Measurements from ENCODE around the gene PFDN6. TPM values are rescaled to one million over a fixed set of nuclear protein-coding genes. Genes with fewer than 3 reads are reported as not detected.

The PFDN6 gene
- total and polyA plus RNA-seq, 2 of the 13 experiments (the other 11 are each of a cell fraction or from before 2014, with no cell fraction given) = 75.5 to 87.0 TPM

DNA sequence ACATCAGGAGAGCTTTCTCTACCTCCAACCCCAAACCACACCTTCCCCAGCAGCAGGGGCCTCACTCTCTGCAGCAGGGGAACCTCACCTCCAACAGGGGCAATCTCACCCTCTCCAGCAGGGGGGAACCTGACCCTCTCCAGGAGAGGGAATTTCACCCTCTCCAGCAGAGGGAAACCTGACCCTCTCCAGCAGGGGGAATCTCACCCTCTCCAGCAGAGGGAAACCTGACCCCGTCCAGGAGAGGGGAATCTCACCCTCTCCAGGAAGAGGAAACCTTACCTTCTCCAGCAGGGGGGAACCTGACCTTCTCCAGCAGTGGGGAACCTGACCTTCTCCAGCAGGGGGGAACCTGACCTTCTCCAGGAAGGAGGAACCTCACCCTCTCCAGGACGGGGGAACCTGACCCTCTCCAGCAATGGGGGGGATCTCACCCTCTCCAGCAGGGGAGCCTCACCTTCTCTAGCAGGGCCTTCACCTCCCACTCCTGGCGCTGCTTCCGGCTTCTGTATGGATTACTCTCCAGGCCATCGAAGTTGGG, 9.4 kb upstream of the PFDN6 start (continued):
- TF ChIP-seq, protein P1, sequence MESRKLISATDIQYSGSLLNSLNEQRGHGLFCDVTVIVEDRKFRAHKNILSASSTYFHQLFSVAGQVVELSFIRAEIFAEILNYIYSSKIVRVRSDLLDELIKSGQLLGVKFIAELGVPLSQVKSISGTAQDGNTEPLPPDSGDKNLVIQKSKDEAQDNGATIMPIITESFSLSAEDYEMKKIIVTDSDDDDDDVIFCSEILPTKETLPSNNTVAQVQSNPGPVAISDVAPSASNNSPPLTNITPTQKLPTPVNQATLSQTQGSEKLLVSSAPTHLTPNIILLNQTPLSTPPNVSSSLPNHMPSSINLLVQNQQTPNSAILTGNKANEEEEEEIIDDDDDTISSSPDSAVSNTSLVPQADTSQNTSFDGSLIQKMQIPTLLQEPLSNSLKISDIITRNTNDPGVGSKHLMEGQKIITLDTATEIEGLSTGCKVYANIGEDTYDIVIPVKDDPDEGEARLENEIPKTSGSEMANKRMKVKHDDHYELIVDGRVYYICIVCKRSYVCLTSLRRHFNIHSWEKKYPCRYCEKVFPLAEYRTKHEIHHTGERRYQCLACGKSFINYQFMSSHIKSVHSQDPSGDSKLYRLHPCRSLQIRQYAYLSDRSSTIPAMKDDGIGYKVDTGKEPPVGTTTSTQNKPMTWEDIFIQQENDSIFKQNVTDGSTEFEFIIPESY (CRISPR knock-in tag; IDR thresholded peaks at IDR 0.05) = peak; percentile 62; the same call in 1 of the 2 replicates
- no peak for TF ChIP-seq SP2 (CRISPR knock-in tag; IDR thresholded peaks at IDR 0.05)
- TF ChIP-seq ZC3H13 (CRISPR knock-in tag; IDR thresholded peaks at IDR 0.05) = no peak
- no peak for TF ChIP-seq RORA (CRISPR knock-in tag; IDR thresholded peaks at IDR 0.05)
- no peak for TF ChIP-seq ZNF761 (CRISPR knock-in tag; conservative IDR thresholded peaks at IDR 0.05)
- TF ChIP-seq U2AF2 (IDR thresholded peaks at IDR 0.05; ENCODE audit: low read depth, low read length) = no peak
- no peak for TF ChIP-seq MTA3 (CRISPR knock-in tag; IDR thresholded peaks at IDR 0.05)
- no peak for TF ChIP-seq ZNF17 (CRISPR knock-in tag; IDR thresholded peaks at IDR 0.05)
- no peak for TF ChIP-seq CHD2 (IDR thresholded peaks at IDR 0.05; ENCODE audit: low read depth, low read length)
- peak; percentile 29; the same call in 1 of the 2 replicates for TF ChIP-seq ERF (CRISPR knock-in tag; IDR thresholded peaks at IDR 0.05)
- no peak for TF ChIP-seq ZNF776 (CRISPR knock-in tag; IDR thresholded peaks at IDR 0.05)
- no peak for TF ChIP-seq HNRNPLL (IDR thresholded peaks at IDR 0.05; ENCODE audit: low read depth, low read length, poor library complexity, severe bottlenecking)
- no peak for TF ChIP-seq ZEB1 (IDR thresholded peaks at IDR 0.05; ENCODE audit: insufficient replicate concordance, low read depth)
- TF ChIP-seq AKNA (CRISPR knock-in tag; IDR thresholded peaks at IDR 0.05; ENCODE audit: borderline replicate concordance) = no peak
- no peak for TF ChIP-seq ZSCAN29 (CRISPR knock-in tag; conservative IDR thresholded peaks at IDR 0.05)
- TF ChIP-seq ZNF709 (CRISPR knock-in tag; IDR thresholded peaks at IDR 0.05) = no peak
- no peak for TF ChIP-seq SP1 (IDR thresholded peaks at IDR 0.05)
- TF ChIP-seq SP1 (CRISPR knock-in tag; IDR thresholded peaks at IDR 0.05) = peak; percentile 33; the same call in 1 of the 2 replicates
- no peak for TF ChIP-seq KMT2A (CRISPR knock-in tag; IDR thresholded peaks at IDR 0.05)
- TF ChIP-seq, protein P2, sequence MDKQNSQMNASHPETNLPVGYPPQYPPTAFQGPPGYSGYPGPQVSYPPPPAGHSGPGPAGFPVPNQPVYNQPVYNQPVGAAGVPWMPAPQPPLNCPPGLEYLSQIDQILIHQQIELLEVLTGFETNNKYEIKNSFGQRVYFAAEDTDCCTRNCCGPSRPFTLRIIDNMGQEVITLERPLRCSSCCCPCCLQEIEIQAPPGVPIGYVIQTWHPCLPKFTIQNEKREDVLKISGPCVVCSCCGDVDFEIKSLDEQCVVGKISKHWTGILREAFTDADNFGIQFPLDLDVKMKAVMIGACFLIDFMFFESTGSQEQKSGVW (CRISPR knock-in tag; IDR thresholded peaks at IDR 0.05; ENCODE audit: borderline replicate concordance) = no peak
- TF ChIP-seq, protein P3, sequence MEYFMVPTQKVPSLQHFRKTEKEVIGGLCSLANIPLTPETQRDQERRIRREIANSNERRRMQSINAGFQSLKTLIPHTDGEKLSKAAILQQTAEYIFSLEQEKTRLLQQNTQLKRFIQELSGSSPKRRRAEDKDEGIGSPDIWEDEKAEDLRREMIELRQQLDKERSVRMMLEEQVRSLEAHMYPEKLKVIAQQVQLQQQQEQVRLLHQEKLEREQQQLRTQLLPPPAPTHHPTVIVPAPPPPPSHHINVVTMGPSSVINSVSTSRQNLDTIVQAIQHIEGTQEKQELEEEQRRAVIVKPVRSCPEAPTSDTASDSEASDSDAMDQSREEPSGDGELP (IDR thresholded peaks at IDR 0.05; ENCODE audit: borderline replicate concordance, low read depth) = no peak
